ENCODE measurements around the gene TBXAS1.
"Not testable (repeated sequence)": the region's sequence is repeated elsewhere in the genome, so short reads cannot be mapped to it uniquely, and the experiment has no call there.

TBXAS1 gene

DNA sequence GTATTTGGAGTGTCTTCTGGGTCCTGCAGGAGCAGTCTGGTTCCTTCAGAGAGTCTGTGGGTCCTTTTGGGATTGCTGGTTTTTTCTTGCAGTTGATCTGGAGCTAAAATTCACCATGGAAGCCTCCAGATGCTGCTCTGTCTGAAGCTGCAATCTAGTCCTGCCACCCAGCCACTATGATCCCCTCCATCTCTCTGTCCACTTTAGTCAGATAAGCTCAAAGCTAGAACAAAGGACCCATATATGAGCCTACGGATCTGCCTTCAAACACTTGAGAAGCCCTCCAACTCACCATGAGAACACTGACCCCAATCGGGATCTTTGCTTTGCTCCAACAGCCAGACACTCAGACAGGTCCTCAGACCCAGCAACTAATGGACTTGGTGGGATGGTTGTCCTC is 618 bp upstream of the TBXAS1 start:
- DNase-seq: no peak

DNA sequence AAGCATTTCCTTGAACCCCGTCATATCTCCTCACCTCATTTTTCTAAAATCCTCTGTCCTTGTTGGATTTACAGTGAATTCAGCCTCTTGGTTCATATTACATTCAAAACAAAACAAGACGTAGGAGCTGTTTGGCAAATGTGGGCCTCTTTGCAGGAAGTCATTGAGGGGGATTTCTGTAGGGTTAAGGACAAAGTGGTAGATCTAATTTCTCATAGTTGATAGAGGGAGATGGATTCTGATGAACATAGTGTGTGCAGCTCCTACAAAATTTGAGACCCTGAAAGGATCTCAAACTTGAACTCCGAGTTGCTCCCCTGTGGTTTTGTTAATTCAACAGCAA is 682 bp downstream of the TBXAS1 start:
- no peak for DNase-seq

DNA sequence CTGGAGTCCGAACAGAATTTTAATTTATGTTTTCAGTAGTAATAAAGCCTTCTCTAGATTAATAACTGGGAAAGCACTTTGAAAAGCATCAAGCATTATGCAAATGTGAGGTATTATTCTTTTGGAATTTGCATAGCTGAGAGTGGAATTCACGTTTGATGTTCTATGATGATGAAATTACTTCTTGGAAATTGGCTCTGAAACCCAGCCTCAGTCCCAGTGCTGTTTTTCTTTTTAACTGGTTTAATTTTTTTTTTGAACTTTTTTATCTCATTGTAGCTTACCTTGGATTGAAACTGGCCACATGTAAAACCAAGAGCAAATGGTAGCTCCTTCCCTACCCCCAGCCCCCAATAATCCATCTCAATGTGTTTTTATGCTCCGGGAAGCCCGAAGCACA is 1.2 kb downstream of the TBXAS1 start:
- DNase-seq: no peak

DNA sequence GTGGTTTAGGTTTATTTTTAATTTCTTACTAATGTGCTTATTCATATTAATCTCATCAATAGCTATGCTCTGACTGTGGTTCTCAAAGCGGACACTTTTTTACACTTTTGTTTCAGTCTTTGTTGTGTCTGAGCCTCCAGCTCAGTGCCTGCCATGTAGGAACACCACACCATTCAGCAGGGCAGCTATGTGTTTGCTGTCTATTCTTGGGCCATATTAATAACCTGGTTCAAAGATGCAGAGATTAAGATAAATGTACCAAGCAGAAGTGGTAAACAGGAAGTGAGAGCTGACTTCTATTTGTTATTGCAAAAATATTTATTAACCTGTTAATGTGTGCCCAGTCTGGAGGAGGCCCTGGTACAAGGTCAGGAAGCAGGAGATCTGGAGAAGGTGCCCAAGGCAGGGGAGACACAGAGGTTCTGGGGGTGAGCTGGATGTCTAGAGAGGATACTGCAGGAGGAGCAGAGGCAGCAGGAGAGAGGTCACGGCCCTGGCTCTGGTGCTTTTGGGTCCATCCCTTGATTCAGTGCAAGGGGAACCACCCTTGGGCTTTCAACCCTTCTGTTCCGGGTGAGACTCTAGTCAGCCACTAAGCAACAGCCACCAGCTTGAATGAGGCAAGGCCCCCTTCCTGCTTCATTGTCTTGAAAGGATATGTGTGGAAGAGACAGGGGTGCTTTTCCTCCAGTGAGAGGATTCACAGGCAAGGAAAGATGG is 1.9 kb downstream of the TBXAS1 start:
- no peak for DNase-seq

DNA sequence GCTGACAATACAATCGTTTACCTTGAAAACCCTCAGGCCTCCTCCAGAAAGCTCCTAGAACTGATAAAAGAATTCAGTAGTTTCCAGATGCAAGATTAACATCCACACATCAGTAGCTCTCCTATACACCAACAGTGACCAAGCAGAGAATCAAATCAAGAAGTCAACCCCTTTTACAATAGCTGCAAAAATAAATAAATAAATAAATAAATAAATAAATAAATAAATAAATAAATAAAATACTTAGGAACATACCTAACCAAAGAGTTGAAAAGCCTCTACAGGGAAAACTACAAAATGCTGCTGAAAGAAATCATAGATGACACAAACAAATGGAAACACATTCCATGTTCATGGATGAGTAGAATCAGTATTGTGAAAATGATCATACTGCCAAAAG is 6.8 kb downstream of the TBXAS1 start:
- not testable (repeated sequence) for DNase-seq

DNA sequence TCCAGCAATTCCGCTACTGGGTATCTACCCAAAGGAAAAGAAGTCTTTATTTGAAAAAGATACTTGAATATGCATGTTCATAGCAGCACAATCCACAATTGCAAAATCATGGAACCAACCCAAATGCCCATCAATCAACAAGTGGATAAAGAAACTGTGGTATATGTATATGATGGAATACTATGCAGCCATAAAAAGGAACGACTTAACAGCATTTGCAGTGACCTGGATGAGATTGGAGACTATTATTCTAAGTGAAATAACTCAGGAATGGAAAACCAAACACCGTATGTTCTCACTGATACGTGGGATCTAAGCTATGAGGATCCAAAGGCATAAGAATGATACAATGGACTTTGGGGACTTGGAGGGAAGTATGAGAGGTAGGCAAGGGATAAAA is 8.2 kb downstream of the TBXAS1 start:
- not testable (repeated sequence) for DNase-seq

DNA sequence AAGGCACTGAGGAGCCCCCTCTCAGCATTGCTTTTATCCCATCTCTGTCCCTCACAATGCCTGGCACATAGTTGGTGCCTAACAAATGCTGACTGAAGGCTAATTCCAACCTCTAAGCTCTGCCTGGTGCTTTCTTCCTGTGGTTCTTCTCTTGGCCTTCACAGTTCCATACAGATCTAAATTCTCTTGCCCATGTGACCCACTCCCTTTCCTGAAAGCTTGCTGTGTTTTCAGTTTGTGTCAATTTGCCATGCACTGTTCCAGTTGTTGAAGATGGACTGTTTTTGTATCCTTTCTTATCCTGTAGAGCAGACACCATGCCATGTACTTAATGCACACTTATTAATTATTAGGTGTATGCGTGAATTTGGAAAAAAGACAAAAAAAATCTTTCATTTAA is 9.2 kb downstream of the TBXAS1 start:
- no peak for DNase-seq

DNA sequence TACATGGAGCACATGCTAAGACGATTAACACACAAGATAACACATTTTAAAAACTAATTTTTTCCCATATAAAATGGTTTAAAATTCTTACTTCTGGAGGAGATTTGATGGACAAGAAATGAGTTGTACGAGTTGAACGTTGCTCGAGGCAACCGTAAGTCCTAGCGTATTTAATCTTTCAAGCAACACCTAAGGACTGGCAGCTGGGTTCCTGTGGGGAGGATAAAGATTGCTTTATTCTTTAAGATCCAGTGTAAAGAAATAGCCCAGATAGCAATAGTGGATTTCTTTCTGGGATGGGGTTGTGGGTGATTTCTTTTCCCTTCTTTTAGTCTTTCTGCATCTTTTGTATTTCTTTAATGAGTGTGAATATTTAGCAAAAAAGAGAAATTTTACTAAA is 9.8 kb downstream of the TBXAS1 start:
- DNase-seq: no peak

DNA sequence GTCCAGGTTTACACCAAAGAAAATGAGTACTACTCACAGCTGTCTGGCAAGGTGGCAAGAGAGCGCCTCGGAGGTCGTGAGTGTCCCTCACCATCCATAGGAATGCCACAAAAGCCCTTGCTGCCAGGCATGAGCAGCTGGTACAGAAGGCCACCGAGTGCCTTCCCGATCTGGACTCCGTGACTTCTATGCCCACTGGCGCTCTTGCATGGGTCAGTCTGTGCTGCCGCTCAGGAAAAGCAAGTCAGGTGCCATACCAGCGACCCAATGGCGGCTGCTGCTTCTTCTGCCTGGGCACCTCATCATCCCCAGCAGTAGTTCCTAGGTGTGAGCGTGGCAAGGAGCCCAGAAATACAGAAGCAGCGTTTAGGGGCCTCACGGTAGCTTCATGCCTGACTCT is 11.7 kb downstream of the TBXAS1 start:
- DNase-seq: no peak

DNA sequence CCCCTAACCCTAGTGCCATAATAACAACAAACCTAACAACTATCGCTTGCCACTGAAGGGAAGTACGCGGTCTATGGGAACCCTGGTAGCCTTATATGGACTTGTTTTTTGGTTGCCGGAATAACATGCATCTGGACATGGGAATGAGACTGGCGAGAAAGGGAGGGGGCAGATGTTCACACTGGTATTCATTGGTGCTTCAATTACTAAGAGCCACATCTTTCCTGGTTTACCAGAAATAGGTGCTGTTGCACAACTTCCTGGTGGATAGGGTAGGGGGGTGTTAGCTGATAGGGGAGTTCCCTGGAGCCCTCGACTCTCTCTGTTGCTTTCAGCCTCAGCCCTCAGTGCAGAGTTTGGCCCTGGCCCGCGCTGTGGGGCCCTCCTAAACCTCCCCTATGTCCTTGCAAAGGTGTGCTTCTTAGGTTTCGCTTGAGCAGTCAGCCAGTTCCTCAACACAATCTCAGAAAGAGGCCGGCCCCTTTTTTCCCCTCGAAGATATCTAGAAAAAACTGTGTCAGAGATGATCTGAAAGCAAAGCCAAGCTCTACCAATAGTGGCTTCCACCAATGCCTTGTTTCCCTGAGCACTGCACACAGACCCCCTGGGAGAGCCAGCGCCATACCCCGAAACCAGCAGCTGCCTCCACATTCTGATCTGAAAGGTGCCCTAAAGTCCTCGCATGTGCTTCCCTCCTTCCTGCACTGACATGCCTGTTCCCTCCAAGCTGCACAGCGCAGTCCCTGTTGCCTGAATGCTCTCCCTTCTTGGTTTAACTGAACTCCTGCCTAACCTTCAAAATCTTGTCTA is 13.5 kb downstream of the TBXAS1 start:
- no peak for DNase-seq

DNA sequence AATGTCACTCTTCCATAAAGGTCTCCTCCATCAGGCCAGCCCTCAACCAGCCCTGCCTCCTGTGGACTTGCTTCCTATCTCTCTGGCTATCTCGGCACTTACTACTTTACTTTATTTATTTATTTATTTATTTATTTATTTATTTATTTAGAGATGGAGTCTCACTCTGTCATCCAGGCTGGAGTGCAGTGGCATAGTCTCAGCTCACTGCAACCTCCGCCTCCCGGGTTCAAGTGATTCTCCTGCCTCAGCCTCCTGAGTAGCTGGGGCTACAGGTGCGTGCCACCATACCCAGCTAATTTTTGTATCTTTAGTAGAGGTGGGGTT is 14.1 kb downstream of the TBXAS1 start:
- not testable (repeated sequence) for DNase-seq

DNA sequence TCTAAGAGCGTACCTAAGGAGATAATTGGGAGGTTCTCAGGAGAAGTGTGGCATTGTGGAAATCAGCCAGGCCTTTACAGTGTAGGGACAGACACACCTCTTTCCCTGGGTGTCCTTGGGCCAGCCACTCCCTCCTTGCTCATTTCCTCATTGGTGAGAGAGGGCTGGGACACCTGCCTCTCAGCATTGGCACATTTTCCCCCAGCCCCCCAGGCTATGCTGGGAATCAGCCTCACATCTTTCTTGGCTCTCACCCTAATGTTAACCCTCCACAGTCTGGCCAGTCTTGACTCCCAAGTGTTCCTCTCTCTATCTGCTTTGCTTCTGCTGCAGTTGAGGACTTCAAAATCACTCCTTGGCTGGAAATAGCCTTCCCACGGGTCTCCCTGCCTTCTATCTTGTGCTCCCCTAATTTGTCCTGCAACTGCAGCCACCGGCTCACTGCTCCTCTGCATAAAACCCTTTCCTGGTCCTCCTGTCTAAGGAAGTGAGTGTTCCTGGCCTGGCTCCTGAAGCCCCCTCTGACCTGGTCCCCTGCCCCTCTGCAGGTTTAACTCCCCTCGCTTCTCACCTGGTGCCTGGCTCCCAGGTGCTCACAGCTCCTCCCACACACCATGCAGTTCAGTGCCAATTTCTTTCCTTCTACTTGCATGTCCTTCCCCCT is 15.8 kb downstream of the TBXAS1 start:
- no peak for DNase-seq

DNA sequence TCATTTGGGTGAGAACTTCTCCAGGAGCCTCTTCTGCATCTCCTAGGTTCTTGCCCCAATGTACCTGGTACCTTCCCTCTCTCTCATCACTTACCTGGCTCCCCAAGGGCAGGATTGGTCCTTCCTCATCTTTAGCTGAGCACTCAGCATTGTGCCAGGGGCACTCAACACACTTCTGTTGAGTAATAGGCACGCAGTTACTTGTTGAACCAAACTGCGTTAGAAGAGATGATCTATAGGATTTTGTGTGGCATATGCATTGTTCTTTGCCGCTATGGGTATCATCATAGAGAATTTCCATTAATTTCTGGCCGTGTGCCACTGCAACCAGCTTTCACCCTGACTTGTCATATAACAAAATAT is 16.4 kb downstream of the TBXAS1 start:
- DNase-seq: no peak

DNA sequence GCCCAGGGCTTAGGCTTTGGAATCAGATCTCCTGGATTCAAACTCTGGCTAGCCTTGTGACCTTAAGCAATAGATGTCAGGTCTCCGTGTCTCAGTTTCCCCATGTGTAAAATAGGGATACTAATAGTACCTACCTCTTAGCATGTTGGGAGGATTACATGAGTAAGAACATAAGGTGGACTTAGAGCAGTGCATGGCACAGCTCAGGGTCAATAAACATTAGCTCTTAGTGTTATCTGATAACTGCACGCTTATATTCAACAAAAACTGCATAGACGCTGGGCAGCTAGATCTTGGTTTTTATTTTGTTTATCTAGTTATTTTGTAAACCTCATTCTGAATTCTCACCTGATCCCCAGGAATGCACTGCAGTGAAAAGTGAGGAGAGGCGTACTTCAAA is 17.2 kb downstream of the TBXAS1 start:
- DNase-seq: no peak

DNA sequence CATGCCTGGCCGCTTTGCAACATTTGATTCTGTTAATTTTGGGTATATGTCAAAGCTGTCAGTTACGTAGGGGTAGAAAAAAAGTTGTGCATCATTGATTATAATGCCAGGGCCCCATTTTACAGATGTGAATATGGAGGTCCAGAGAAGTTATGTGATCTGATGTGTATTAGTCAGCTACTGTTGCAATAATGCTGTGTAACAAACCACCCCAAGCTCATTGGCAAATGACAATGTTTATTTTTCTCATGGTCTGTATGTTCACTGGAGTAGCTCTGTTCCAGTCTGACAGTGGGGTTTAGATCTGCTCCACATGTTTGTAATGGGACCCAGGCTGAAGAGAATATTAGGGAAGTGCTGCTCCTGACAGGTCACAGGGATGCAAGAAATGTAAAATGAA is 19.2 kb downstream of the TBXAS1 start:
- DNase-seq: no peak

DNA sequence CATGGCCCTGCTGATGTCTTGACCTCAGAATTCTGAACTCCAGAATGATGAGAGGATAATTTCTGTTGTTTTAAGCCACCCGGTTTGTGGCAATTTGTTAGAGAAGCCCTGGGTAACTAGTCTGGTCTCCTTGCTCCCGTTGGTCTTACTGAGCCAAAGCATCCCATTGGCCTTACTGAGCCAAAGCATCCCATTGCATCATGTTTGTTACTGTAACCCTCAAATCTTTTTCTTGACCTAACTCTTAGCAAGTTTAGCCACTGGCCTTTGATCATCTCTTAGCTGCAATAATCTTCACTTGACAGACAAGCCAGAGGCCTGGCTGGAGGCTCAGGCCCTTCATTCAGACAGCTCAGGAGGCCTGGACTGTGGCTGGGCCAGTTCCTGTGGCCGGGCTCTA is 21.8 kb downstream of the TBXAS1 start:
- DNase-seq: no peak

DNA sequence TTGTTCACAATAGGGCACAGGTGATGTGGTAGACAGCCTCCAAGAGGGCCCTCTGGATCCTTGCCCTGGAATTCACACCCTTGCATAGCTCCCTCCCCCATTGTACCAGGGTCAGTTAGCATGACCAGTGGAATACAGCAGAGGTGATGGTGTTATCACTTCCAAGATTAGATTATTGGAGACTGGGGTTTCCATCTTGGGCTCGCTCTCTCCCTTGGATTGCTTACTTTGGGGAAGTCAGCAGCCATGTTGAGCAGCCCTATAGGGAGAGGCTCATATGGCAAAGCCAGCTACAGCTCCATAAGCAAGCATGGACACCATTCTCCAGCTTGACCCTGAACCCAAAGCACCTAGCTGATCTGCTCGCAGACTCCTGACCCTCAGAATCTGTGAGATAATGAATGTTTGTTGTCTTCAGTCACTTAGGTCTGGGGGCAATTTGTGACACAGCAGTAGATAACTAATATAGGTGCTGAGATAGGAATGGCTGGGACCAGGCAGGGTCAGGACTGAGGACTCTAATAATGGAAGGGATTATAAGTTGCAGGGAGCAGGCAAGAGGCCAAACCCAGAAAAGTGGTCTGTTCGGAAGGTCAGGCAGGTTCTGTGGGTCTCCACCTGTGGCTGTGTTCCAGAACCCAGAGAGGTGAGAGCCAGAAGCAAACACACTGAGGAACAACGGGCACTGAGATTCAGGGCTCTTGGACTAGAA is 22.9 kb downstream of the TBXAS1 start:
- no peak for DNase-seq

DNA sequence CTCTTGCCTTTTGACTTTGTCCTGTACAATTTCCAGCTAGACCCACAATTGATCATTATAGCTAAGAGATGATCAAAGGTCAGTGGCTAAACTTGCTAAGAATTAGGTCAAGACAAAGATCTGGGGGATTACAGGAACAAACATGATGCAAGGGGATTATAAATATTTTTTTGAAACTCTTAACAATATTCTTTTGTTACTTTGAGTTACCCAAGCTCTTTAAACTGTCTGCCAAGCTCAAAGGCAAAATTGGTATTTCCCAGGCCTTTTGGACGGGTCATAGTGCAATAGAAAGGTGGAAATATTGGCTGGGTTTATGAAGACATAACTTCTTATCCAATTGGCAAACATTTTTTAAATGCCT is 23.4 kb downstream of the TBXAS1 start:
- DNase-seq: no peak

DNA sequence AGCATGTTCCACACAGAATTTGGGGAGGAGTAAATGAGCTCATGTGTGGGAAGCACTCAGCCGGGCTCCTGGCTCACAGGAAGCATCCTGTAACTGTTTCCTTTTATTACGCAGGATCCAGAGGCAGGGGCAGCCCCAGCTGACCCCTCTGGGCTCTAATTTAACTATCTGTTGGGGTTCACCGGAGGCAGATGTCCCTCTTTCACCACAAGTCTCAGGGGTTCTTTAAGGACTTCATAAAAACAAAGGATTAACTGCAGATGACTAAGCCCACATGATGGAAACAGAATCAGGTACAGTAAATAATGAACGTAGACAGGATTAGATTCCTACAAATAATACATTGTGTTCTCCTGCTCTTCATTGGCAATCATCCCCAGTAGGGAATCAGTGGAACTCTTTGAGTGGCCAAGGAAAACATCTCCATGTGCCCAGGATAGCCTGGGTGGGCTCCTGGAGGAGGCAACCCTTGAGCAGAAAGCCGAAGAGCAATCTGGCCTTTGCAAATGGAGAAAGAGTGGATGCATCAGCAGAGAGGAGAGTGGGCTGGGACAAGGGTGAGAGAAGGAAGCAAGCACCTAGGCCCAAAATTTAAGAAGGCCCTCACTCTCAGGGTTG is 24.6 kb downstream of the TBXAS1 start:
- DNase-seq: no peak

DNA sequence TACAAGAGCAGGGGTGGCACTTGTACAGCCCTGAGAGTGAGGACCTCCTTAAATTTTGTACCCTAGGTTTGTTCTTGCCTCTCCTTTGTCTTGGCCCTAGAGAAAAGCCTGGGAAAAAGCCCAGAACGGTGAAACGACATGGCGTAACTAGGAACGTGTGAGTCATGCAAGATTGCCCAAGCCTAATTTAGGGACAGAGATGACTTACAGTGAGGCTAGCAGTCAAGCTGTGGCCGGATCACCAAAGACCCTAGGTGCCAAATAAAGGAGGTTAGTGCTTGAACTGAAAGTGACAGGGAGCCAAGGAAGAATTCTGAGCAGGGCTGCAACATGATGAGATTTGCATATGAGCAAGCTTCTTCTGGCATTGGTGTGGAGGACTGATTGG is 25.1 kb downstream of the TBXAS1 start:
- no peak for DNase-seq

DNA sequence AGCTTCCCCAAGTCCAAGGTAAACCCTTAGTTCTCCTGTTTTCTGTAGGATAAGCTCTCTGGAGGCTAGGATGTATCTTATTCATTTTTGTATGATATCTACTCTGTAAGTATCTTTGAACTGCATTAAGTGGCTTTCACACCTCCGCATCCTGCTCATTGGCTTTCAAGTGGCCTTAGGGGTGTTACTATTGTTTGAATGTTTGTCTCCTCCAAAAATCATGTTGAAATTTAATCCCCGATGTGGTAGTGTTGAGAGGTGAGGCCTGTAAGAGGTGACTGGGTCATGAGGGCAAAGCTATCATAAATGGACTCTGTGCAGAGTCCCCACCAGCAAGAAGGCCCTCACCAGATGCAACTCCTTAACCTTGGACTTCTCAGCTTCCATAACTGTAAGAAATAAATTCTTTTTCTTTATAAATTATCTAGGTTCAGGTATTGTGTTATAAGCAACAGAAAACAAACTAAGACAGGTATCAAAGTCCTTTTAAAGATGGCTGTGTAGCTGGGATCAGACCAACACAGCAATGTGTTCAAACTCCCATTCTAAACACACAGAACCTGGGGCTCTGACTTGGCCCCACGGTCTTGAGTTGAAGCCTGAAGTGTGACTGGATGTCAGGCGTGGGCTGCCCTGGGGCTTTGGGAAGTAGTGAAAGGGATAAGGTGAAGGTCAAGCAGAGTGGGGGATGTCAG is 25.9 kb downstream of the TBXAS1 start:
- DNase-seq: no peak

DNA sequence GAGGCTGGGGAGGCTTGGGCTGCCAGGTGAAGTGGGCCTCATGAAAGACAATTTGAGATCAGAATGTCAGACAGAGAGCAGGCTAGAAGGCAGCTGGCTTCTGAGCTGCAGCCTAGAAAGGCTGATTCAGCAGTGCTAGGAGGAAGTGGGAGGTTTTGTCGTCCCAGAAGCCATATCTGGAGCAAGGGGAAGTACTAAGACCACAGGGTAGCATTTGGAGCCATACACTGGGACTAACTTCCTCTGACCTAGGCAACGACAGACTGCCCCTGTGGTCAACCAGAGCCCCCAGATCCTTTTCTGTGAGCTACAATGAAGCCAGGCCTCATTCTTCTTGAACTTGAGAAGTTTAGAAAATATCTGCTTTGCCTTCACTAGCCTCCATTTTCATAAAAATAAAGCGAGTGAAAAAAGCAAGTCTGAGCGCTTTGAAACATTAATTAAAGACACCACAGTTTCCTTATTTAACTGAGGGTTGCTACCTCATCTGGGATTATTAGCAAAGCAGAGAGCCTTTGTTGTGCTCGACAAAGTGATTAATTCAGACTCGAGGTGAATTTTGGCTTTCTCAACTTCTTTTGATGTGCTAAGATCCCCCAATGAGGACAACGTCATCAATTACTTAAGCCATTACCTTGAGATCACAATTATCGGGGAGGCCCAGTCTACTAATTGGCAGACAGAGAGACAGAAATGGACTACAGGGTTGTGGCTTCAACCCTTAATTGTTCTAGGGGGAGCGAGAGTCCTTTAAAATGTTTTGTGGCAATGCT is 26.6 kb downstream of the TBXAS1 start:
- no peak for DNase-seq

Measured in cerebellar nuclear complex (tissue), 1 donor.